DOHH2 (cell line): ENCODE data around the gene UBE4A.

ENCODE experiments used
- EZH2phosphoT487 ChIP-seq: fragments of 200-600 bp; sonication (generic); IDR thresholded peaks from 2 replicates; pipeline ENCODE4 v1.6.1; 2017; ENCODE audit warnings: borderline replicate concordance, mild to moderate bottlenecking, antibody characterized with exemption, low read length, moderate library complexity, mixed read lengths
- TF ChIP-seq, protein P1 (sequence below): fragments of 200-600 bp; sonication (generic); IDR thresholded peaks from one replicate; pipeline ENCODE4 v1.5.1; 2014; ENCODE audit warnings: antibody characterized with exemption, mild to moderate bottlenecking, low read depth, low read length; ENCODE audit not compliant: poor library complexity, severe bottlenecking

DNA sequence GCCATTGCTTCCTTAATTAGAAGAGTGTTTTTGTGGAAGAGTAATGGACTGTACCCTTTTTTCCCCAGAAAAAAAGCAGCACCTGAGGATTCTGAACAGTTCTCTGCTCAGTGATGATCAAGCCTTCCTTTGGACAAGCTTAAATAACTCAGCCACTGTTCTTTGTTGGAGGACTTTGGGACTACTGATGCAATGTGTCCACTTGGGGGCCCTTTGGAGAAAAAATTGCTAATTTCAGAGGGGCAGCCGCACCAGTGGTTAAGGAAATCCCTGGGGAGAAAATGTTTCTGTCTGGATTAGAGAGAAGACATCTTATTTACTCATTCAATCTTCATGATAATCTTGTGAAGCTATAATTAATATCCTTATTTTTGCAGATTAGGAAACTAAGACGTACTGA, 71.6 kb downstream of the UBE4A start:
- TF ChIP-seq, protein P1, sequence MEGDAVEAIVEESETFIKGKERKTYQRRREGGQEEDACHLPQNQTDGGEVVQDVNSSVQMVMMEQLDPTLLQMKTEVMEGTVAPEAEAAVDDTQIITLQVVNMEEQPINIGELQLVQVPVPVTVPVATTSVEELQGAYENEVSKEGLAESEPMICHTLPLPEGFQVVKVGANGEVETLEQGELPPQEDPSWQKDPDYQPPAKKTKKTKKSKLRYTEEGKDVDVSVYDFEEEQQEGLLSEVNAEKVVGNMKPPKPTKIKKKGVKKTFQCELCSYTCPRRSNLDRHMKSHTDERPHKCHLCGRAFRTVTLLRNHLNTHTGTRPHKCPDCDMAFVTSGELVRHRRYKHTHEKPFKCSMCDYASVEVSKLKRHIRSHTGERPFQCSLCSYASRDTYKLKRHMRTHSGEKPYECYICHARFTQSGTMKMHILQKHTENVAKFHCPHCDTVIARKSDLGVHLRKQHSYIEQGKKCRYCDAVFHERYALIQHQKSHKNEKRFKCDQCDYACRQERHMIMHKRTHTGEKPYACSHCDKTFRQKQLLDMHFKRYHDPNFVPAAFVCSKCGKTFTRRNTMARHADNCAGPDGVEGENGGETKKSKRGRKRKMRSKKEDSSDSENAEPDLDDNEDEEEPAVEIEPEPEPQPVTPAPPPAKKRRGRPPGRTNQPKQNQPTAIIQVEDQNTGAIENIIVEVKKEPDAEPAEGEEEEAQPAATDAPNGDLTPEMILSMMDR = peak; percentile 31
- no peak for TF ChIP-seq EZH2phosphoT487
